ENCODE results near the gene EEF1AKMT2.

DNA sequence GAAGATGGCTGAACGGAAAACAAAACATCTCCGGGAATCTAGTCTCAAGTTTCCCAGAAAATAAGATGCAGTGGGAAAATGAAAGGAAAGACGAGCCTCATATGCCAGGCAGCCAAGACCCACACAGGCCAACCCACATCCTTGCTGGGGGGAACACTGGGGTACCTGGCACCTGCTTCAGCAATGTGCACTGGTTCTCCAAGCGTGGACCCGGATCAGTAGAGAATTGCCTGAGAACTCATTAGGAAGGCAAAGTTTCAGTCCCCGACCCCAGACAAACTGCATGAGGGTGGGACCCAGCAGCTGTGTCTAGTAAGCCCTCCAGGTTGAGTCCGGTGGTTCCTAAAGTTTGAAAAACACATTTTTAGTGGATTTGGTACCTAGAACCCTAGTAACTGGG, 65.9 kb downstream of the EEF1AKMT2 start:
- TF ChIP-seq CTCF (IDR thresholded peaks at IDR 0.05; ENCODE audit: low read length) (no peak), EZH2 (optimal IDR thresholded peaks at IDR 0.05; ENCODE audit: low read depth, low read length) (no peak)

Measured in MM.1S (cell line).